Neutrophil (primary cell): ENCODE data around the gene NET1.

ENCODE experiments used
- H3K27ac ChIP-seq: fragments of 200-600 bp; sonication (generic); 2 replicates; pipeline ENCODE4 v1.5.1; 2016; ENCODE audit warnings: mild to moderate bottlenecking, moderate library complexity
- H3K27me3 ChIP-seq: fragments of 200-600 bp; sonication (generic); 2 replicates; pipeline ENCODE4 v1.6.0; 2016; ENCODE audit warnings: mild to moderate bottlenecking
- H3K36me3 ChIP-seq: fragments of 200-600 bp; sonication (generic); 2 replicates; pipeline ENCODE4 v1.5.1; 2017
- H3K4me1 ChIP-seq, 2 experiments: fragments of 200-600 bp in 1 of 2; sonication (generic) in 1 of 2; 1 replicate in 1 of 2; 2 replicates in 1 of 2; pipeline versions ENCODE4 v1.5.1 to v1.6.1; 2013 to 2016; ENCODE audit warnings: low read depth in 1 of 2, low read length in 1 of 2, mild to moderate bottlenecking in 1 of 2, moderate library complexity in 1 of 2; ENCODE audit not compliant: control insufficient read depth in 1 of 2, insufficient read depth in 1 of 2
- H3K4me3 ChIP-seq, 2 experiments: fragments of 200-600 bp in 1 of 2; sonication (generic) in 1 of 2; 1 replicate in 1 of 2; 2 replicates in 1 of 2; pipeline ENCODE4 v1.5.1; 2013 to 2016; ENCODE audit warnings: low read depth in 1 of 2, low read length in 1 of 2, mild to moderate bottlenecking in 1 of 2, moderate library complexity in 1 of 2
- H3K9me3 ChIP-seq: fragments of 200-600 bp; sonication (generic); 2 replicates; pipeline ENCODE4 v1.5.1; 2016
- TF ChIP-seq, protein P1 (sequence below): fragments of 200-600 bp; sonication (generic); IDR thresholded peaks from 2 replicates; pipeline ENCODE4 v1.5.1; 2016; ENCODE audit warnings: antibody characterized with exemption

NET1 gene

GRCh38 chr10:5506246-5506645, 93.9 kb downstream of the NET1 start:
- Histone ChIP-seq H3K36me3 (no peaks in the 10 kb centered on the region), H3K4me3 (no peak overlapping the region), H3K27ac (no peak overlapping the region), H3K27me3 (no peaks in the 10 kb centered on the region), H3K4me1 (no peaks in the 10 kb centered on the region), H3K9me3 (no peaks in the 10 kb centered on the region)
- TF ChIP-seq, protein P1, sequence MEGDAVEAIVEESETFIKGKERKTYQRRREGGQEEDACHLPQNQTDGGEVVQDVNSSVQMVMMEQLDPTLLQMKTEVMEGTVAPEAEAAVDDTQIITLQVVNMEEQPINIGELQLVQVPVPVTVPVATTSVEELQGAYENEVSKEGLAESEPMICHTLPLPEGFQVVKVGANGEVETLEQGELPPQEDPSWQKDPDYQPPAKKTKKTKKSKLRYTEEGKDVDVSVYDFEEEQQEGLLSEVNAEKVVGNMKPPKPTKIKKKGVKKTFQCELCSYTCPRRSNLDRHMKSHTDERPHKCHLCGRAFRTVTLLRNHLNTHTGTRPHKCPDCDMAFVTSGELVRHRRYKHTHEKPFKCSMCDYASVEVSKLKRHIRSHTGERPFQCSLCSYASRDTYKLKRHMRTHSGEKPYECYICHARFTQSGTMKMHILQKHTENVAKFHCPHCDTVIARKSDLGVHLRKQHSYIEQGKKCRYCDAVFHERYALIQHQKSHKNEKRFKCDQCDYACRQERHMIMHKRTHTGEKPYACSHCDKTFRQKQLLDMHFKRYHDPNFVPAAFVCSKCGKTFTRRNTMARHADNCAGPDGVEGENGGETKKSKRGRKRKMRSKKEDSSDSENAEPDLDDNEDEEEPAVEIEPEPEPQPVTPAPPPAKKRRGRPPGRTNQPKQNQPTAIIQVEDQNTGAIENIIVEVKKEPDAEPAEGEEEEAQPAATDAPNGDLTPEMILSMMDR = no peak

GRCh38 chr10:5506751-5507648, 94.6 kb downstream of the NET1 start:
- Histone ChIP-seq H3K4me1 (no peaks in the 10 kb centered on the region), H3K4me3 (no peak overlapping the region), H3K36me3 (no peaks in the 10 kb centered on the region), H3K27me3 (no peaks in the 10 kb centered on the region), H3K27ac (no peak overlapping the region), H3K9me3 (no peaks in the 10 kb centered on the region)
- TF ChIP-seq, protein P1 = no peak

DNA sequence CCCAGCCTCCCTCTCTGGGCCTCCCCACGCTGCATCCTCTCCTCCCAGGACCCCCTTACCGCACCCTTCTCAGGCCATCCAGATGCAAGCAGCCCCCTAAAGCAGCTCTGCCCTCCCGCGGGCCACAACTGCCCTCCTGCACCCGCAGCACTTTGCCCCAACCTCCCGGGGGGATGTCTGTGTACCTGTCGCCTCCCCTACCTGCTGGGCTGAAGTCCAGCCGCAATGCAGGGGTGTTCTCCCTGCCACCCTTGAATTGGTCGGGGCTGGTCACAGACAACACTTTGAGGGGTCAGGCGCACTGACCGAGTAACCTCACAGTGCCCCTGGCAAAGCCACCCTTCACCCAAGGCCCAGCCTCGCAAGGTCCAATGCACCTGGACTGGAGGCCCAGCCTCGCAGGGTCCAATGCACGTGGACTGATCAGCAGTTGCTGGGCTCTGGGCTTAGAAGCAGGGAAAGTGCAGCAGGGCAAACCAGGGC, 95.3 kb downstream of the NET1 start:
- Histone ChIP-seq H3K4me1 (no peaks in the 10 kb centered on the region), H3K36me3 (no peaks in the 10 kb centered on the region), H3K27ac (no peak overlapping the region), H3K9me3 (no peaks in the 10 kb centered on the region), H3K27me3 (peaks cover 1% of the 10 kb centered on the region), H3K4me3 (no peak overlapping the region)
- TF ChIP-seq, protein P1 = no peak

DNA sequence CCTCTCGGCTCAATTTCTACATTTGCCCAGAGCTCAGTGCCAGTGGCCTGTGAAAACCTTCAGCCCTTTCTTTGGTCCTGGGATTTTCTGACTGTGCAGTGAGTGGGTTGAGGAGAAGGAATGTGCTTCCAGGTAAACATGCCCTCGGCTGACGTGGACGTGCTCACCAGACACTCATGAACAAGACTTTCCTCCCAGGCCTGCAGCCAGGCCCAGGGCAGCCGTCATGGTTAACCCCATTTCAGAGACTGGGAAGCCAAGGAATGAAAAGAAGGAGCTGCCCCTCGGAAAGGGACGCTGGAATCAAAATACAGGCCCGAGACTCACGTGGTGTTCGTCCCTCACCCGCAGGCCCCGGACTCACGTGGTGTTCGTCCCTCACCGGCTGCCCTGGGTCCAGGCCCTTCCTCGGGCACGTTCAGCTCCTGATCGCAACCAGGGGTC, 95.8 kb downstream of the NET1 start:
- Histone ChIP-seq H3K27ac (no peak overlapping the region), H3K4me1 (no peaks in the 10 kb centered on the region), H3K4me3 (no peak overlapping the region), H3K27me3 (peaks cover 6% of the 10 kb centered on the region), H3K9me3 (no peaks in the 10 kb centered on the region), H3K36me3 (no peaks in the 10 kb centered on the region)
- TF ChIP-seq, protein P1 = no peak
